Fibroblast of gingiva (primary cell): ENCODE data around the gene USF3.

Experiments used
- DNase-seq: peaks from one replicate; pipeline ENCODE4 v3.0.0-alpha.2; 2011; ENCODE audit warnings: low read depth

Gene USF3

GRCh38 chr3:113606539-113607218 is 89.8 kb downstream of the USF3 start:
- no peak for DNase-seq

- DNase-seq = no peak
Measured at GRCh38 chr3:113602836-113603235, 93.6 kb downstream of the USF3 start.

DNA sequence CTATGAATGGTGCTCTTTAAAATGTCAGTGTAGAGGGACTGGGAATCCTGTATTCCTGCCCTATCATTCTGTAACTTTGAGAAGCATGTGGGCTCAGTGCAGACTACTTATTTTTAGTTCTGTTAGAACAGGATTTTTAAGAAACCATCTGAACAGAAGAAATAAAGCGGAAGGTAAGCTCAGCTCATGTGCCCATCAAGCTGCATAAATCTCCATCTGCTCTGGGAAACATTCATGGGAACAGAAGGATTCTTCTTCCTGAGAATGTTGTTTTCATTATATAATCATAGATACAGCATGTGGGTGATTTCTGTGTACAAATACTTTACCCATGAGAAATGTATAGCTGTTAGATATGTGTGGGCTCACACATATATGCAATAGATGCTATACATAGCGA is 94.2 kb downstream of the USF3 start:
- no peak for DNase-seq

DNA sequence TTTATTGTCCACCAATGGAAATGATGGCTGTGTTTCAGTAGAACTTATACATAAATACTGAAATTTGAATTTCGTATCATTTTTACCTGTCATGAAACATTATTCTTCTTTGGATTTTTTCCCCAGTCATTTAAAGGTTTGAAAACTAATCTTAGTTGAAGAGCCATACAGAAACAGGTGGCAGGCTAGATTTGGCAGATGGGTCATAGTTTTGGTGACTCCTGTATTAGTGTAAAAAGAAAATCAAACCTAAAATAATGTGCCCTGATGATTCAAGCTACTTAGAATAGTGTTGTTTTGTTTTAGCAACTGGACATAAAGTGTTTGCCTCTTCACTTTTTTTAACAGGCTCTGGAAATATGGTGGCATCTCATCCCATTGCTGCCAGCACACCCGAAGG is 95.2 kb downstream of the USF3 start:
- no peak for DNase-seq

DNA sequence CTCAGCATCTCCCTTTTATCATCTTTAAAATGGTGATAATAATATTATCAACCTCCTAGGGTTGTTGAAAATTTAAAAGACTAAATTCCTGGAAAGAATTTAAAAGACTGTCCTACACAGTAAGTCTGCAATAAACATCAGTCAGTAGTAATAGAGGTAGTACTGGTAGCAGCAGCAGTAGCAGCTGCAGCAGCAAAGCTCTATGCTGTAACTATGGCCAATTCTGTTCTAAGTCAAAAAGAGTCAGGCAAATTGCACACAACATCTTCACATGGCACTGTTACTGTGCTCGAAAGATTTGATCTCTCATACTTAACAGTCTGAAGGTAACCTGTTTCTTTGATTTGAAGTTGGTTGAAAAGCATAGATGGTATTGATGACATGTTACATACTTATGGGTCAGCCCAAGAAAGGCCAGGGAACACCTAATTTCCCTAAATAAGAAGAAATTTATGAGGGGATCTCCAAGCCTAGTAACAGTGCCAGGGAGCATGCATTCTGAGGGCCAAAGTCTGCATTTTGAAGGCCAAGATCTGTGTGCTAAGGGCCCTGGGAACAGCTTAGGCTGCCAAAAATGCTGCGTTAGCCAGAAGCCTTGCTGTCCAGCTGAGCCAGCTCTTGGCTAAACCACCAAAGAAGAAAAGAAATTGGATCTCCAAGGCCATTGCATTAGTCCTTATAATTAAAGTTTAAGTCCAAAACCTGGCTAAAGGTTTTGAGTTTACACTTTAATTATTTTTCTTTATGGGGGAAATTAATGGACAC is 95.8 kb downstream of the USF3 start:
- DNase-seq = no peak
